OCI-LY1 (cell line): ENCODE measurements around the gene PTGES.
"Not testable (repeated sequence)": the region's sequence is repeated elsewhere in the genome, so short reads cannot be mapped to it uniquely, and the experiment has no call there.

Source experiments
- H2AFZ ChIP-seq: fragments of 200-600 bp; sonication (generic), shearing (Covaris generic); 2 replicates; pipeline ENCODE4 v1.6.0; 2014; ENCODE audit warnings: antibody characterized with exemption, mild to moderate bottlenecking, low read length
- H3F3A ChIP-seq: fragments of 200-600 bp; sonication (generic), shearing (Covaris generic); 2 replicates; pipeline ENCODE4 v1.6.0; 2014; ENCODE audit warnings: mild to moderate bottlenecking, antibody characterized with exemption, low read length, moderate library complexity; ENCODE audit not compliant: insufficient read depth
- H3K27ac ChIP-seq: fragments of 200-600 bp; sonication (generic); 2 replicates; pipeline ENCODE4 v1.5.1; 2014; ENCODE audit warnings: low read length, mixed run types, mild to moderate bottlenecking, low read depth; ENCODE audit not compliant: poor library complexity, severe bottlenecking
- H3K27me3 ChIP-seq: fragments of 200-600 bp; sonication (generic); 2 replicates; pipeline ENCODE4 v1.6.0; 2014; ENCODE audit warnings: antibody characterized with exemption, mild to moderate bottlenecking, low read length, moderate library complexity; ENCODE audit not compliant: insufficient read depth
- H3K36me3 ChIP-seq: fragments of 200-600 bp; sonication (generic); 2 replicates; pipeline ENCODE4 v1.6.1; 2014; ENCODE audit warnings: mild to moderate bottlenecking, antibody characterized with exemption, low read length, moderate library complexity, mixed read lengths; ENCODE audit not compliant: insufficient read depth
- H3K4me1 ChIP-seq: fragments of 200-600 bp; sonication (generic); 2 replicates; pipeline ENCODE4 v1.5.1; 2014; ENCODE audit warnings: mild to moderate bottlenecking, low read length, moderate library complexity; ENCODE audit not compliant: insufficient read depth, severe bottlenecking
- H3K4me2 ChIP-seq: fragments of 200-600 bp; sonication (generic), shearing (Covaris generic); 2 replicates; pipeline ENCODE4 v1.6.1; 2014; ENCODE audit warnings: low read length
- H3K4me3 ChIP-seq: fragments of 200-600 bp; sonication (generic); 2 replicates; pipeline ENCODE4 v1.5.1; 2014; ENCODE audit warnings: low read length, low read depth, mild to moderate bottlenecking, mixed read lengths; ENCODE audit not compliant: poor library complexity, severe bottlenecking
- H3K79me2 ChIP-seq: fragments of 200-600 bp; shearing (Covaris generic); 2 replicates; pipeline ENCODE4 v1.6.1; 2016; ENCODE audit warnings: mixed run types, low read length, mixed read lengths; ENCODE audit not compliant: insufficient read depth
- H3K9ac ChIP-seq: fragments of 200-600 bp; sonication (generic), shearing (Covaris generic); 2 replicates; pipeline ENCODE4 v1.6.1; 2014; ENCODE audit warnings: mild to moderate bottlenecking, low read length, mixed read lengths
- H3K9me2 ChIP-seq: fragments of 200-600 bp; sonication (generic), shearing (Covaris generic); 2 replicates; pipeline ENCODE4 v1.6.1; 2014; ENCODE audit warnings: low read depth, mild to moderate bottlenecking, low read length, mixed read lengths
- H3K9me3 ChIP-seq: fragments of 200-600 bp; shearing (Covaris generic); 2 replicates; pipeline ENCODE4 v1.6.1; 2014; ENCODE audit warnings: low read length, mixed read lengths
- H4K20me1 ChIP-seq: fragments of 200-600 bp; sonication (generic), shearing (Covaris generic); 2 replicates; pipeline ENCODE4 v1.6.0; 2016; ENCODE audit warnings: mild to moderate bottlenecking, low read length; ENCODE audit not compliant: insufficient read depth
- CTCF ChIP-seq: fragments of 200-600 bp; sonication (generic), shearing (Covaris generic); IDR thresholded peaks from 2 replicates; pipeline ENCODE4 v1.5.1; 2017; ENCODE audit warnings: mild to moderate bottlenecking, antibody characterized with exemption, low read length, moderate library complexity, mixed read lengths
- EZH2 ChIP-seq: fragments of 200-600 bp; sonication (generic), shearing (Covaris generic); IDR thresholded peaks from 2 replicates; pipeline ENCODE4 v1.8.0; 2017; ENCODE audit warnings: borderline replicate concordance, mixed run types, mild to moderate bottlenecking, antibody characterized with exemption, low read length, moderate library complexity, mixed read lengths

Gene PTGES

GRCh38 chr9:129761293-129761900, 8.6 kb upstream of the PTGES start:
- Histone ChIP-seq H3K9ac (no peak overlapping the region), H3K79me2 (no peaks in the 10 kb centered on the region), H3K9me3 (no peaks in the 10 kb centered on the region), H4K20me1 (no peaks in the 10 kb centered on the region), H3F3A (no peaks in the 10 kb centered on the region), H2AFZ (no peak overlapping the region), H3K36me3 (no peaks in the 10 kb centered on the region), H3K9me2 (no peaks in the 10 kb centered on the region), H3K4me2 (no peak overlapping the region), H3K27ac (no peak overlapping the region), H3K4me1 (no peaks in the 10 kb centered on the region), H3K4me3 (no peak overlapping the region), H3K27me3 (no peaks in the 10 kb centered on the region)
- no peak for TF ChIP-seq EZH2
- no peak for TF ChIP-seq CTCF

GRCh38 chr9:129760784-129761183, 7.9 kb upstream of the PTGES start:
- not testable (repeated sequence) for H3K27me3 ChIP-seq, H4K20me1 ChIP-seq, H3F3A ChIP-seq, H3K4me1 ChIP-seq, H3K9ac ChIP-seq, H3K4me3 ChIP-seq, H3K4me2 ChIP-seq, H3K79me2 ChIP-seq, H3K9me2 ChIP-seq, H3K9me3 ChIP-seq, H3K36me3 ChIP-seq, H2AFZ ChIP-seq, H3K27ac ChIP-seq

- Histone ChIP-seq H3K4me2 (no peak overlapping the region), H3K4me3 (no peak overlapping the region), H2AFZ (no peak overlapping the region)
Observed at GRCh38 chr9:129759804-129760502, 7.1 kb upstream of the PTGES start.

More at GRCh38 chr9:129759804-129760502, 7.1 kb upstream of the PTGES start:
- Histone ChIP-seq H3K9ac (no peak overlapping the region), H4K20me1 (no peaks in the 10 kb centered on the region), H3K4me1 (no peaks in the 10 kb centered on the region), H3K27me3 (0 out of 2 replicates have a peak, but pooled peaks cover 6% of the 10 kb centered on the region), H3F3A (no peaks in the 10 kb centered on the region), H3K27ac (no peak overlapping the region), H3K79me2 (no peaks in the 10 kb centered on the region), H3K9me2 (no peaks in the 10 kb centered on the region), H3K36me3 (no peaks in the 10 kb centered on the region), H3K9me3 (no peaks in the 10 kb centered on the region)
- TF ChIP-seq CTCF, result no peak
- no peak for TF ChIP-seq EZH2
